Measurements from ENCODE around the gene FRMD8. TPM values are rescaled to one million over a fixed set of nuclear protein-coding genes. Genes with fewer than 3 reads are reported as not detected.
A peak's percentile ranks its signal among the peaks of the same experiment; 100 is the strongest.

The FRMD8 gene
- total RNA-seq, 2 experiments from 2014 or later, result 53.9 to 61.3 TPM

GRCh38 chr11:65424205-65425104 is 38.0 kb downstream of the FRMD8 start:
- H3K36me3 Mint-ChIP-seq (ENCODE audit: low read depth), result peaks cover 70% of the 10 kb centered on the region
- CTCF ChIA-PET, result interaction anchor here (17.1 kb wide), 1 partner anchor 78 kb away, joined by 447 read pairs; the partner anchor contains the start of gene MALAT1
- H3K27ac Mint-ChIP-seq, result peak overlapping the region; percentile 99
- POLR2A ChIA-PET, result interaction anchor here (0.9 to 20.7 kb wide), 31 partner anchors 7 to 844 kb away, joined by 3 to 6840 read pairs (median 5); partner anchors contain the start of genes EHBP1L1, FAM89B, FRMD8 and MALAT1
- H3K4me1 Mint-ChIP-seq, result peaks cover 49% of the 10 kb centered on the region
- peak overlapping the region; percentile 97 for H3K4me3 Mint-ChIP-seq
- no peaks in the 10 kb centered on the region for H3K9me3 Mint-ChIP-seq
- peaks cover 5% of the 10 kb centered on the region for H3K27me3 Mint-ChIP-seq
- DNase-seq, result peak; percentile 68

GRCh38 chr11:65425105-65425970 is 38.9 kb downstream of the FRMD8 start:
- peaks cover 53% of the 10 kb centered on the region for H3K4me1 Mint-ChIP-seq
- peaks cover 78% of the 10 kb centered on the region for H3K36me3 Mint-ChIP-seq (ENCODE audit: low read depth)
- H3K9me3 Mint-ChIP-seq, result no peaks in the 10 kb centered on the region
- CTCF ChIA-PET, result interaction anchor here (17.1 kb wide), 1 partner anchor 78 kb away, joined by 447 read pairs; the partner anchor contains the start of gene MALAT1
- peaks cover 5% of the 10 kb centered on the region for H3K27me3 Mint-ChIP-seq
- POLR2A ChIA-PET, result interaction anchor here (0.9 to 20.7 kb wide), 23 partner anchors 8 to 566 kb away, joined by 3 to 6840 read pairs (median 6); partner anchors contain the start of genes EHBP1L1, FAM89B, FRMD8 and MALAT1
- H3K4me3 Mint-ChIP-seq, result peak overlapping the region; percentile 97
- H3K27ac Mint-ChIP-seq, result peak overlapping the region; percentile 99
- peak; percentile 86 for DNase-seq

GRCh38 chr11:65425971-65426838 is 39.8 kb downstream of the FRMD8 start:
- H3K9me3 Mint-ChIP-seq, result no peaks in the 10 kb centered on the region
- H3K36me3 Mint-ChIP-seq (ENCODE audit: low read depth), result peaks cover 84% of the 10 kb centered on the region
- CTCF ChIA-PET, result interaction anchor here (17.1 kb wide), 1 partner anchor 77 kb away, joined by 447 read pairs; the partner anchor contains the start of gene MALAT1
- POLR2A ChIA-PET, result interaction anchor here (0.7 to 20.7 kb wide), 12 partner anchors 8 to 309 kb away, joined by 3 to 6840 read pairs (median 38); partner anchors contain the start of genes EHBP1L1, FAM89B, FRMD8 and MALAT1
- H3K27me3 Mint-ChIP-seq, result peaks cover 5% of the 10 kb centered on the region
- peak overlapping the region; percentile 99 for H3K27ac Mint-ChIP-seq
- H3K4me3 Mint-ChIP-seq, result peak overlapping the region; percentile 97
- no peak for DNase-seq
- H3K4me1 Mint-ChIP-seq, result peaks cover 57% of the 10 kb centered on the region

- H3K27ac Mint-ChIP-seq, result peak overlapping the region; percentile 99
- H3K4me3 Mint-ChIP-seq, result peak overlapping the region; percentile 97
- peaks cover 5% of the 10 kb centered on the region for H3K27me3 Mint-ChIP-seq
- ChIA-PET CTCF (interaction anchor here (17.1 kb wide), 1 partner anchor 76 kb away, joined by 447 read pairs; the partner anchor contains the start of gene MALAT1), POLR2A (interaction anchor here (0.7 to 20.7 kb wide), 8 partner anchors 10 to 101 kb away, joined by 3 to 6840 read pairs (median 317); partner anchors contain the start of genes FRMD8, MALAT1, NEAT1 and SCYL1)
- peak; percentile 55 for DNase-seq
- H3K9me3 Mint-ChIP-seq, result no peaks in the 10 kb centered on the region
- H3K4me1 Mint-ChIP-seq, result peaks cover 65% of the 10 kb centered on the region
- H3K36me3 Mint-ChIP-seq (ENCODE audit: low read depth), result peaks cover 84% of the 10 kb centered on the region
These were observed 40.6 kb downstream of the FRMD8 start for GRCh38 chr11:65426839-65427690.

DNA sequence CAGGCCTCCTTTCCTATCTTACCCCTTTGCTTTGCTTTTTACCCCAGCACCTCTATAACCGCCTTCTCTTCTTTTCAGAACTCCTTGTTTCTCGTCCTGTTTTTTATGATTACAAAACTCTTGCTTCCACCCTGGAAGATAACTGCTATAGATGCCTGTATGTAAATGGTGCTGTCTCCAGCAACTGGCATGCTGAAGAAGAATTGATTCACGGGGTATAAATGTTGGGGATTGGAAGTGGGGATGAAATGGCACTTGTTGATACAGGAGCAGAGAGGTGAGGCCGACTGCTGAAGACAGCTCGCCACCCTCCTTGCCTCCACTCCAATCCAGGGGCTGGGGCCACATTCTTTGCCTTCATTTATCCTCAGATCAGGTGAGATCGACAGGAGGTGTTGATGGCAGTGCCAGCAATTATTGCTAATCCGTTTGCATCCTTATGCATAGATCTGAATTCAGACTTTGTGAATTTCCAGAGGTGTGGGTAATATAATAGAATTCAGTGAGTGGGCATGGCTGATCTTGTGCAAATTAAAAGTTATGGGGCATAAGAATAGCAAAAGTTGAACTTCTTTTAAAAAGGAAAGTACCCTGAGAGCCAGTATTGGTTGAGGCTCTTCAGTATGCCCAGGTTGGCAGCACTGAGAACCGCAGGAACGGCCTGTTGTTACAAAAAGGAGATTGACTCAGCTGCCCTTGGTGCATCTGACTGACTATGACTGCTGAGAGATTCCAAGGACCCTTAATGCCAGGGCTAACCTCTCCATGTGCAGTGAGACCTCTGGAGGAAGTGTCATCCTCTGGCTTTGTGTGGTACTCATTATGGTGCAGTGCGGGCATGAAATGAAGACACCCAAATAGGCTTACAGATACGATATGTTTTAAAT is 41.5 kb downstream of the FRMD8 start:
- Mint-ChIP-seq H3K9me3 (no peaks in the 10 kb centered on the region), H3K4me3 (peak overlapping the region; percentile 97)
- CTCF ChIA-PET, result interaction anchor here (17.1 kb wide), 1 partner anchor 75 kb away, joined by 447 read pairs; the partner anchor contains the start of gene MALAT1

DNA sequence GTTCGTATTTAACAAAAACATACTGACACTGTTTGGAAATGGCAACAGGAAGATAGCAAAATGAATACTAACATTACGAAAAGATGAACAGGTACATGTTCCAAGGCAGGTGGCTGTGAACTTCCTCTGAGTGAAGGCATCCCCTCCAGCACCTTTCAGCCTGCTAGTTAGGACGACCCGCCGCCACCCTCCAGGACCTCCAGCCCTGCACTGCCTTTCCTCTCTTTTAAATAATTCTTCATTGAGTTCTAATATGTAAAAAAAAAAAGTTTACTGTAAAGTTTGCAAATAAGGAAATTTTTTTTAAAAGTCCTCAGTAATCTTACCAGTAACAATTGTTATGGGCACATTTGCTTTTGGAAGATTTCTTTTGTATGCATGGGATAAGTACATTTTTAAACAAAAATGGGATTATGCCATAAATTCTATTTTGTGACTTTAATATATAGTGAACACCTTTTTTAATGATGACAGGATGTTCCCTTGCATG is 42.2 kb downstream of the FRMD8 start:
- CTCF ChIA-PET, result interaction anchor here (2.4 to 17.1 kb wide), 2 partner anchors 9 to 74 kb away, joined by 8 to 447 read pairs; partner anchors contain the start of gene MALAT1
- H3K27ac Mint-ChIP-seq, result peak overlapping the region; percentile 99
- peaks cover 74% of the 10 kb centered on the region for H3K4me1 Mint-ChIP-seq

More for the DNA sequence above, 41.5 kb downstream of the FRMD8 start:
- POLR2A ChIA-PET, result interaction anchor here (1.0 to 20.7 kb wide), 7 partner anchors 9 to 101 kb away, joined by 6 to 6840 read pairs (median 373); partner anchors contain the start of genes FRMD8, MALAT1, NEAT1 and SLC25A45
- DNase-seq, result peak; percentile 59
- Mint-ChIP-seq H3K36me3 (ENCODE audit: low read depth) (peaks cover 83% of the 10 kb centered on the region), H3K4me1 (peaks cover 70% of the 10 kb centered on the region), H3K27me3 (peaks cover under 1% of the 10 kb centered on the region), H3K27ac (peak overlapping the region; percentile 99)

GRCh38 chr11:65429068-65429681 is 42.7 kb downstream of the FRMD8 start:
- Mint-ChIP-seq H3K27me3 (no peaks in the 10 kb centered on the region), H3K4me3 (peak overlapping the region; percentile 97), H3K9me3 (no peaks in the 10 kb centered on the region), H3K36me3 (ENCODE audit: low read depth) (peaks cover 79% of the 10 kb centered on the region), H3K27ac (peak overlapping the region; percentile 99), H3K4me1 (peaks cover 78% of the 10 kb centered on the region)
- ChIA-PET CTCF (interaction anchor here (1.6 to 17.1 kb wide), 3 partner anchors 10 to 74 kb away, joined by 8 to 447 read pairs (median 12); partner anchors contain the start of gene MALAT1), POLR2A (interaction anchor here (8.9 to 20.7 kb wide), 5 partner anchors 12 to 69 kb away, joined by 261 to 6840 read pairs (median 501); partner anchors contain the start of genes FRMD8, MALAT1, NEAT1 and SLC25A45)
- DNase-seq, result no peak

More for the DNA sequence above, 42.2 kb downstream of the FRMD8 start:
- Mint-ChIP-seq H3K27me3 (no peaks in the 10 kb centered on the region), H3K9me3 (no peaks in the 10 kb centered on the region), H3K4me3 (peak overlapping the region; percentile 97), H3K36me3 (ENCODE audit: low read depth) (peaks cover 81% of the 10 kb centered on the region)
- DNase-seq, result no peak
- POLR2A ChIA-PET, result interaction anchor here (1.9 to 20.7 kb wide), 6 partner anchors 8 to 70 kb away, joined by 9 to 6840 read pairs (median 437); partner anchors contain the start of genes FRMD8, MALAT1, NEAT1 and SLC25A45

GRCh38 chr11:65429724-65430405 is 43.4 kb downstream of the FRMD8 start:
- CTCF ChIA-PET, result interaction anchor here (1.0 to 17.1 kb wide), 5 partner anchors 11 to 73 kb away, joined by 3 to 447 read pairs (median 8); partner anchors contain the start of gene MALAT1
- POLR2A ChIA-PET, result interaction anchor here (0.9 to 20.7 kb wide), 7 partner anchors 12 to 95 kb away, joined by 3 to 6840 read pairs (median 373); partner anchors contain the start of genes FRMD8, MALAT1, NEAT1 and SCYL1
- H3K27ac Mint-ChIP-seq, result peak overlapping the region; percentile 99
- H3K36me3 Mint-ChIP-seq (ENCODE audit: low read depth), result peaks cover 79% of the 10 kb centered on the region
- H3K27me3 Mint-ChIP-seq, result no peaks in the 10 kb centered on the region
- no peaks in the 10 kb centered on the region for H3K9me3 Mint-ChIP-seq
- H3K4me3 Mint-ChIP-seq, result peak overlapping the region; percentile 97
- DNase-seq, result peak; percentile 67
- H3K4me1 Mint-ChIP-seq, result peaks cover 81% of the 10 kb centered on the region

Measured in activated CD4-positive, alpha-beta memory T cell treated with anti-CD3 and anti-CD28 coated beads, Interleukin-2, amount 10 ng/mL, durations not matched to agents 7 days and 5 days (primary cell).